Ishikawa (cell line): ENCODE data around the gene ZBTB7C.

Experiments used
- CEBPB ChIP-seq: IDR thresholded peaks from 2 replicates; pipeline ENCODE4 v1.6.1; 2012
- CREB1 ChIP-seq: IDR thresholded peaks from 2 replicates; pipeline ENCODE4 v1.6.1; 2012; ENCODE audit warnings: low read depth
- EGR1 ChIP-seq: IDR thresholded peaks from 2 replicates; pipeline ENCODE4 v1.6.1; 2012
- FOXM1 ChIP-seq: IDR thresholded peaks from 2 replicates; pipeline ENCODE4 v1.6.1; 2012; ENCODE audit warnings: low read depth, borderline replicate concordance
- MAX ChIP-seq: IDR thresholded peaks from 2 replicates; pipeline ENCODE4 v1.6.1; 2012
- RAD21 ChIP-seq: IDR thresholded peaks from 2 replicates; pipeline ENCODE4 v1.6.1; 2012; ENCODE audit warnings: low read depth
- REST ChIP-seq: IDR thresholded peaks from 2 replicates; pipeline ENCODE4 v1.6.1; 2012; ENCODE audit warnings: low read depth, mild to moderate bottlenecking
- TAF1 ChIP-seq: IDR thresholded peaks from 2 replicates; pipeline ENCODE4 v1.6.1; 2012; ENCODE audit warnings: low read depth, mild to moderate bottlenecking
- TCF12 ChIP-seq: IDR thresholded peaks from 2 replicates; pipeline ENCODE4 v1.6.1; 2012; ENCODE audit warnings: low read depth
- YY1 ChIP-seq: IDR thresholded peaks from 2 replicates; pipeline ENCODE4 v1.6.1; 2012; ENCODE audit warnings: low read depth
- ZBTB7A ChIP-seq: IDR thresholded peaks from 2 replicates; pipeline ENCODE4 v1.6.1; 2012; ENCODE audit warnings: low read depth
- TF ChIP-seq, protein P1 (sequence below): IDR thresholded peaks from 2 replicates; pipeline ENCODE4 v1.6.1; 2012

DNA sequence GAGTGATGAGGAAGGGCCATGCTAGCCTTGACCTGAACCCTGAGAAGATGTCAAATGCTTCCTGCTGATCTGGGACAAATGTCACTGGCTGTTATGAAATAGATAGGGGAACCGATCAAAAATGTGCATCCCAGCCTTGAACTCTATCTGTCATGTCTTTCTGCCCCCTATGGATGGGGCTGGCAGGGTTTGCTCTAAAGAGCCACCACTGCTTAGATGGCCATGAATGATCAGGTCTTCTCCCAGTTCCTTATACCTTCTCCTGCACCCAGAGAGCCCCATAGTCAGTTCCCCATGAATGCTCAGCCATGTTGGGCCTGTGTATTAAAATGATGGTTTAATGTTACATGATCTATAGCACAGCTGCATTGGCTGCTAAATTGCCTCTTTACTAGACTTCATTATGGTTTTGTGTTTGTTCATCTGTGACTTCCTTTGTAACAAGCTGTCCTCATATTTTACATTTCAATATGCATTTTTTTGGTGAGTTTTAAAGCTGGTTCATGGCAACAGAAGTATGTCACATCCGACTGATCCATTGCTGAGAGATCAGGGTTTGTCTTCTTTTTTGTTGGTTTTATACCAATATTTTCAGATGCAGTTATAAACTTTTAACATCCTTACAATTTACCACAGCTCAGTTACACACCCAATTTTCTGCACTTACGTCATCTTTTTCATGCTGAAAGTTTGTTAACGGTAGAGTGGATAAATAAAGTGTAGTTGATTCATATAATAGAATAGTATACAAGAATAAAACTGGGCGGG lies 422.4 kb downstream of the ZBTB7C start:
- TF ChIP-seq EGR1 (no peak), REST (no peak), CREB1 (no peak), CEBPB (no peak), MAX (no peak), FOXM1 (no peak), RAD21 (no peak), TCF12 (no peak), YY1 (no peak), ZBTB7A (no peak), TAF1 (no peak)
- TF ChIP-seq, protein P1, sequence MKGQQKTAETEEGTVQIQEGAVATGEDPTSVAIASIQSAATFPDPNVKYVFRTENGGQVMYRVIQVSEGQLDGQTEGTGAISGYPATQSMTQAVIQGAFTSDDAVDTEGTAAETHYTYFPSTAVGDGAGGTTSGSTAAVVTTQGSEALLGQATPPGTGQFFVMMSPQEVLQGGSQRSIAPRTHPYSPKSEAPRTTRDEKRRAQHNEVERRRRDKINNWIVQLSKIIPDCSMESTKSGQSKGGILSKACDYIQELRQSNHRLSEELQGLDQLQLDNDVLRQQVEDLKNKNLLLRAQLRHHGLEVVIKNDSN, result no peak
